HepG2 (cell line): ENCODE results near the gene TMEM219. TPM values are rescaled to one million over a fixed set of nuclear protein-coding genes. Genes with fewer than 3 reads are reported as not detected.

Source experiments
- ARID4A ChIP-seq: sonication (generic); formaldehyde crosslinking; IDR thresholded peaks from 2 replicates; pipeline ENCODE4 v1.5.0; 2020; ENCODE audit warnings: mild to moderate bottlenecking, missing genetic modification reagents, borderline replicate concordance
- E2F1 ChIP-seq: sonication (generic); formaldehyde crosslinking; IDR thresholded peaks from 2 replicates; pipeline ENCODE4 v1.5.0; 2020; ENCODE audit warnings: missing genetic modification reagents
- HIC2 ChIP-seq: sonication (generic); formaldehyde crosslinking; IDR thresholded peaks from 2 replicates; pipeline ENCODE4 v1.9.0; 2022; ENCODE audit warnings: low read depth, missing genetic modification reagents
- KDM3A ChIP-seq: IDR thresholded peaks from 2 replicates; pipeline ENCODE4 v1.6.1; 2018; ENCODE audit warnings: low read depth, missing compliant biosample characterization
- MIXL1 ChIP-seq: IDR thresholded peaks from 2 replicates; pipeline ENCODE4 v1.6.1; 2016
- NFIB ChIP-seq: sonication (generic); formaldehyde crosslinking; IDR thresholded peaks from 2 replicates; pipeline ENCODE4 v1.9.0; 2021; ENCODE audit warnings: missing genetic modification reagents, mild to moderate bottlenecking, borderline replicate concordance
- NFIC ChIP-seq: IDR thresholded peaks from 2 replicates; pipeline ENCODE4 v1.6.1; 2012; ENCODE audit warnings: mild to moderate bottlenecking, low read length, inconsistent platforms
- RFX1 ChIP-seq: fragments of 450-650 bp; IDR thresholded peaks from 2 replicates; pipeline ENCODE4 v1.6.1; 2017
- SMAD3 ChIP-seq: sonication (generic); formaldehyde crosslinking; IDR thresholded peaks from 2 replicates; pipeline ENCODE4 v1.4.0; 2020; ENCODE audit warnings: missing genetic modification reagents
- ZFP41 ChIP-seq: sonication (generic); formaldehyde crosslinking; IDR thresholded peaks from 2 replicates; pipeline ENCODE4 v1.4.0; 2020; ENCODE audit warnings: mild to moderate bottlenecking, missing genetic modification reagents, borderline replicate concordance
- ZNF317 ChIP-seq: sonication (generic); formaldehyde crosslinking; IDR thresholded peaks from 2 replicates; pipeline ENCODE4 v1.5.0; 2020; ENCODE audit warnings: mild to moderate bottlenecking, missing genetic modification reagents
- ZNF33B ChIP-seq: sonication (generic); formaldehyde crosslinking; IDR thresholded peaks from 2 replicates; pipeline ENCODE4 v1.5.1; 2020; ENCODE audit warnings: mild to moderate bottlenecking, missing genetic modification reagents
- ZNF430 ChIP-seq: sonication (generic); formaldehyde crosslinking; IDR thresholded peaks from 2 replicates; pipeline ENCODE4 v1.9.0; 2021; ENCODE audit warnings: mild to moderate bottlenecking, missing genetic modification reagents
- ZNF432 ChIP-seq: sonication (generic); formaldehyde crosslinking; IDR thresholded peaks from 2 replicates; pipeline ENCODE4 v1.5.0; 2020; ENCODE audit warnings: missing genetic modification reagents, mild to moderate bottlenecking, borderline replicate concordance
- ZSCAN25 ChIP-seq: sonication (generic); formaldehyde crosslinking; IDR thresholded peaks from 2 replicates; pipeline ENCODE4 v1.8.0; 2022; ENCODE audit warnings: mild to moderate bottlenecking, missing genetic modification reagents
- ZSCAN29 ChIP-seq: sonication (generic); formaldehyde crosslinking; conservative IDR thresholded peaks from 2 replicates; pipeline ENCODE4 v1.4.0; 2020; ENCODE audit warnings: mild to moderate bottlenecking, missing genetic modification reagents
- polyA plus RNA-seq, 8 experiments: library from polyadenylated mRNA; depleted of rRNA in 3 of 8; stranded (reverse) in 7 of 8; unstranded in 1 of 8; fragments of >200 nt; fragmentation: Illumina TruSeq in 4 of 8; extraction: Trizol in 4 of 8; gene quantifications; 2 replicates each; pipeline versions ENCODE4 v1.2.1 to v1.2.3, GENCODE V29; 2011 to 2016; ENCODE audit warnings: low read depth in 4 of 8, missing spikeins in 1 of 8, mixed read lengths in 1 of 8; ENCODE audit not compliant: insufficient read depth in 1 of 8
- total RNA-seq, 5 experiments: library from RNA; depleted of rRNA; stranded (reverse); fragments of >200 nt; fragmentation: Illumina TruSeq; extraction: Trizol; gene quantifications; 2 replicates each; pipeline ENCODE4 v1.2.3, GENCODE V29; 2016; ENCODE audit warnings: low read depth in 1 of 5
- TF ChIP-seq, protein P1 (sequence below), 2 experiments: fragments of 450-650 bp in 1 of 2; sonication (generic) in 1 of 2; formaldehyde crosslinking; IDR thresholded peaks; 2 replicates each; pipeline versions ENCODE4 v1.5.0 to v1.8.0; 2020 to 2022; ENCODE audit warnings: mild to moderate bottlenecking in 1 of 2, missing genetic modification reagents in 1 of 2
- TF ChIP-seq, protein P2 (sequence below): sonication (generic); formaldehyde crosslinking; IDR thresholded peaks from 2 replicates; pipeline ENCODE4 v1.4.0; 2020; ENCODE audit warnings: missing genetic modification reagents

The TMEM219 gene
- total and polyA plus RNA-seq, 2 of the 13 experiments (the other 11 are each of a cell fraction or from before 2014, with no cell fraction given) = 105 to 115 TPM

DNA sequence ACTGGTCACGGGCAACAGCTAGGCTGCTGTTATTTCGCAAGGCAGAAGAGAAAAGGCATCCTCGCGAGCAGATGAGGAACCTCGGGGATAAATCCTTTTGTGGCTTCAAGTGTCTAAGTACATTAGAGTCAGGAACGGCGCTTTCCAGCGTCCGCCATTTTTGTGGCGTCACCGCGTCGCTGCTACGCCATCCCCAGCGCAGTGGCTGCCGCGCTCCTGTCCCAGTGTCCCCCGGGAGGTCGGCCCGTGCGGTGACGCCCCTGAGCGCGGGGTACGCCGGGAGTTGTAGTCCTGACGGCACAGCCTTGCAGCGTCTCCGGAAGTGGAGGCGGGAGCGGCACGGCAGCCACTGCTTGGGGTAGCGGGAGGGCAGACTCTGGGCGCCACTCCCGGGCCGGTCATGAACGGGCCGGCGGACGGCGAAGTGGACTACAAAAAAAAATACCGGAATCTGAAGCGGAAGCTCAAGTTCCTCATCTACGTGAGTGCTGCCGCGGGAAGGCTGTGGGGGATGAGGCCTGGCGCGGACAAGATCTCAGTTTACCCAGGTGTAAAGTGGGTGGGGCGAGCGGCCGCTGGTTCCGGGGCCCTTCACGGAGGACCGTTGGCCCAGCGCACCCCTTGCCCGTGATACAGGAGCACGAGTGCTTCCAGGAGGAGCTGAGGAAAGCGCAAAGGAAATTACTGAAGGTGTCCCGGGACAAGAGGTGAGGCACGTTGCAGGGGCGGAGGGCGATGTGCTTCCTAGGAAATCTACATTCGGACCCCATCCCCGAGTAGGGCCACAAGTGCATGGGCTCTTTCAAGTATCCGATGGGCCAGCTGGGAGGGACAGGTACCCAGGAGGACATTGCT is 34.3 kb downstream of the TMEM219 start, which contains the start of gene INO80E (continued):
- TF ChIP-seq ZNF317 (CRISPR knock-in tag) (peak; percentile 67), NFIB (CRISPR knock-in tag) (no peak), ARID4A (peak; percentile 98; the same call in 1 of the 2 replicates), MIXL1 (CRISPR knock-in tag) (peak; percentile 28; the same call in 1 of the 2 replicates), KDM3A (peak; percentile 80), ZFP41 (CRISPR knock-in tag) (peak; percentile 62; the same call in 1 of the 2 replicates), ZSCAN25 (CRISPR knock-in tag) (no peak), NFIC (0 out of 2 replicates have a peak, but pooled peaks have one; percentile 46), ZNF33B (CRISPR knock-in tag) (peak; percentile 17; the same call in 1 of the 2 replicates), ZNF430 (CRISPR knock-in tag) (peak; percentile 94; the same call in 1 of the 2 replicates), HIC2 (CRISPR knock-in tag) (peak; percentile 53; the same call in 1 of the 2 replicates), RFX1 (no peak), E2F1 (CRISPR knock-in tag) (peak; percentile 2; the same call in 1 of the 2 replicates), ZNF432 (CRISPR knock-in tag) (0 out of 2 replicates have a peak, but pooled peaks have one; percentile 93), ZSCAN29 (CRISPR knock-in tag) (no peak; the same call in 1 of the 2 replicates), SMAD3 (CRISPR knock-in tag) (0 out of 2 replicates have a peak, but pooled peaks have one; percentile 71)
- TF ChIP-seq, protein P1, sequence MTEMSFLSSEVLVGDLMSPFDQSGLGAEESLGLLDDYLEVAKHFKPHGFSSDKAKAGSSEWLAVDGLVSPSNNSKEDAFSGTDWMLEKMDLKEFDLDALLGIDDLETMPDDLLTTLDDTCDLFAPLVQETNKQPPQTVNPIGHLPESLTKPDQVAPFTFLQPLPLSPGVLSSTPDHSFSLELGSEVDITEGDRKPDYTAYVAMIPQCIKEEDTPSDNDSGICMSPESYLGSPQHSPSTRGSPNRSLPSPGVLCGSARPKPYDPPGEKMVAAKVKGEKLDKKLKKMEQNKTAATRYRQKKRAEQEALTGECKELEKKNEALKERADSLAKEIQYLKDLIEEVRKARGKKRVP (CRISPR knock-in tag; IDR thresholded peaks at IDR 0.05) = peak in 1 of 2 experiments; percentile 81; a peak in 2 of 4 replicates
- TF ChIP-seq, protein P2, sequence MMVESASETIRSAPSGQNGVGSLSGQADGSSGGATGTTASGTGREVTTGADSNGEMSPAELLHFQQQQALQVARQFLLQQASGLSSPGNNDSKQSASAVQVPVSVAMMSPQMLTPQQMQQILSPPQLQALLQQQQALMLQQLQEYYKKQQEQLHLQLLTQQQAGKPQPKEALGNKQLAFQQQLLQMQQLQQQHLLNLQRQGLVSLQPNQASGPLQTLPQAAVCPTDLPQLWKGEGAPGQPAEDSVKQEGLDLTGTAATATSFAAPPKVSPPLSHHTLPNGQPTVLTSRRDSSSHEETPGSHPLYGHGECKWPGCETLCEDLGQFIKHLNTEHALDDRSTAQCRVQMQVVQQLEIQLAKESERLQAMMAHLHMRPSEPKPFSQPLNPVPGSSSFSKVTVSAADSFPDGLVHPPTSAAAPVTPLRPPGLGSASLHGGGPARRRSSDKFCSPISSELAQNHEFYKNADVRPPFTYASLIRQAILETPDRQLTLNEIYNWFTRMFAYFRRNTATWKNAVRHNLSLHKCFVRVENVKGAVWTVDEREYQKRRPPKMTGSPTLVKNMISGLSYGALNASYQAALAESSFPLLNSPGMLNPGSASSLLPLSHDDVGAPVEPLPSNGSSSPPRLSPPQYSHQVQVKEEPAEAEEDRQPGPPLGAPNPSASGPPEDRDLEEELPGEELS (CRISPR knock-in tag) = peak; percentile 61
